Hepatic stellate cell (primary cell): ENCODE results near the gene CLEC4C.
"Not testable (repeated sequence)": the region's sequence is repeated elsewhere in the genome, so short reads cannot be mapped to it uniquely, and the experiment has no call there.

ENCODE experiments used
- DNase-seq: peaks from one replicate; pipeline ENCODE4 v3.0.0; 2011; ENCODE audit warnings: low spot score

CLEC4C gene, protein sequence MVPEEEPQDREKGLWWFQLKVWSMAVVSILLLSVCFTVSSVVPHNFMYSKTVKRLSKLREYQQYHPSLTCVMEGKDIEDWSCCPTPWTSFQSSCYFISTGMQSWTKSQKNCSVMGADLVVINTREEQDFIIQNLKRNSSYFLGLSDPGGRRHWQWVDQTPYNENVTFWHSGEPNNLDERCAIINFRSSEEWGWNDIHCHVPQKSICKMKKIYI

DNA sequence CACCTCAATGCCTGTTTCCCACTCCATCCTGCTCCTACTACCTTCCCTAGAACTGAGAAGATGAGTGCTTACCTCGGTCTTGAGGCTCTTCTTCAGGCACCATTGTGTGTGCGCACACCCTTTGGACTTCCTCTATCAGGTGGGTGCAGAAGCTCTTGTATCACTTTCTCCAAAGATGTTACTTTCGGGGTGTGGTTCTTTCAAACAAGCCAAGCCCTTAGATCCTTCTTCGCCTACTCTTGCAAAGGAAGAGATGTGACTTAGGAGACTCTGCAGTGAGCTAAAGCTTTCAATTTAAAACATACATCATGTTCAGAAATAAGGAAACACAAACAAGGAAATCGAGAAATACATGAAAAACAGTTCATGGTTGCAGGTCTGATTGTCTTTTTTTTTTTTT lies at the start of gene CLEC4C:
CLEC4C (minus strand) TSS at position 130 of the 400 bp plus-strand sequence; CDS start at position 103, 27 bp downstream.
- DNase-seq = no peak

DNA sequence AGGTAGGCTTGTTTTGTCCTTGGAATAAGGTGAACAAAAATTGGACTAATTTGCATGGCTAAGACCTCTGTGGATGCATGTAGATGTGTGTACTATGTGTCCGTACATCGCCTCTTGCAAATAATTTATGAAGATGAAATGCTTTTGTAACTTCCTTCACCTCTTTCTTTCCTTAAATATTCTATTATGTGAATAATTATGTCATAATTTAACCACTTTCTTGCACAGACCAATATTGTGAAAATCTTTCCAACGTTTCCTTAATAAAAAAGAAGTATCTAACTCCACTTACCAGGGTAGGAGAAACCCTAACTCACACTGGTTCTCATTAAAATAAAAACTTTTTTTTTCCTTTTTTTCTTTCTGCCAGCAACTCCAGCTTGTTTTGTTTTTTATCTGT lies 46.0 kb upstream of the CLEC4C start:
- DNase-seq = no peak

DNA sequence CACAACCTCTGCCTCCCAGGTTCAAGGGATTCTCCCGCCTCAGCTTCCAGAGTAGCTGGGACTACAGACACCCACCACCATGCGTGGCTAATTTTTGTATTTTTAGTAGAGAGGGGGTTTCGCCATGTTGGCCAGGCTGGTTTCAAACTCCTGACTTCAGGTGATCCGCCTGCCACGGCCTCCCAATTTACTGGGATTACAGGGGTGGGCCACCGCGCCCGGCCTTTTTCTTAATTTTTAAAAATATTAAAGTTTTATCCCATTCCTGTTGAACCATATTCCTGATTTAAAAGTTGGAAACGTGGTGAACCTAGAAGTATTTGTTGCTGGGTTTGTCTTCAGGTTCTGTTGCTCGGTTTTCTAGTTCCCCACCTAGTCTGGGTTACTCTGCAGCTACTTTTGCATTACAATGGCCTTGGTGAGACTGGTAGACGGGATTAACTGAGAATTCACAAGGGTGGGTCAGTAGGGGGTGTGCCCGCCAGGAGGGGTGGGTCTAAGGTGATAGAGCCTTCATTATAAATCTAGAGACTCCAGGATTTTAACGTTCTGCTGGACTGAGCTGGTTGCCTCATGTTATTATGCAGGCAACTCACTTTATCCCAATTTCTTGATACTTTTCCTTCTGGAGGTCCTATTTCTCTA lies 41.8 kb upstream of the CLEC4C start, which contains the start of gene NANOG:
NANOG (plus strand) TSS at position 519 of the 645 bp plus-strand sequence. CDS start 213 bp downstream, outside the sequence.
- DNase-seq = not testable (repeated sequence)

DNA sequence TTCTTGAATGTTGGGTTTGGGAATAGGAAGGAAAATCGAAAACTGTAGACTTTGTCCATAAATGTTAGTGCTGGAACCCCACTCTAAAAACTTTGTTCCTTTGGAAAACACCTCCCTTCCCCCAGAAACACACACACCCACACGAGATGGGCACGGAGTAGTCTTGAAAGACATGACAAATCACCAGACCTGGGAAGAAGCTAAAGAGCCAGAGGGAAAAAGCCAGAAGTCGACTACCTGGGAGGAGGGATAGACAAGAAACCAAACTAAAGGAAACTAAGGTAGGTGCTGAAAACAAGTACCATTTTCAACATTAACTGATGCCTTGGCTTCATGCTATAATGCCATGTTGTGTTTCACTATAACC lies 41.1 kb upstream of the CLEC4C start:
- DNase-seq = no peak

DNA sequence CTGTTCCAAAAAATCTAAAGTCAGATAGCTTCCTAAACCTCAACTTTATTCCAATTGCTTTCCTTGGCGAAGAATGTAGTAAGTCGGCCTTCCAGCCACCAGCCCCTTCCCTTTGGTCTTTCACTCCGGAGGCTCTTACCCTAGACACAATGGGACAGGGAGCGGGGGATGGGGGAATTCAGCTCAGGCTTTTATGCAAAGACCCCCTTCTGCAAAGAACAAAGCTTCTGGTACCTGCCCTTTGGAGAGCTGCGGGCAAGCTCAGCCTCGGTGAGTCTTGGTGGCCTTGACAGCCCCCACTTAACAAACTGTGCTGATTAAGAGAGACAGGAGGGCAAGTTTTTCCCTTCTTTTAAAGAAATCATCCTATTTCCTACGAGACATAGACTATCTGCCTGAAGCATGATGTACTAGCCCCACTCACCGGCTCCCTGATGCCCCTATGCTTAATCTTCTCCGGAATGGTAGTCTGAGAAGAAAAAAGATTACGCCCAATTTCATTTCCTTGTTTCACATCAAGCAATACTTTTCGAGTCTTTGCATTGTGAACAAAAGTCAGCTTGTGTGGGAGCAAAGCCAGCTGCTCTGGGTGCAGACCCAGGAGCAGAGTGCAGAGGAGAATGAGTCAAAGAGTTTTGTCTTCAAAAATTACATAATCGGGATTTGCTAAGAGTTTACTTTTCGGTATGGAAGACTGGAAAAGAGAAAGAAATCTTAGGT lies 40.6 kb upstream of the CLEC4C start:
- DNase-seq = no peak

DNA sequence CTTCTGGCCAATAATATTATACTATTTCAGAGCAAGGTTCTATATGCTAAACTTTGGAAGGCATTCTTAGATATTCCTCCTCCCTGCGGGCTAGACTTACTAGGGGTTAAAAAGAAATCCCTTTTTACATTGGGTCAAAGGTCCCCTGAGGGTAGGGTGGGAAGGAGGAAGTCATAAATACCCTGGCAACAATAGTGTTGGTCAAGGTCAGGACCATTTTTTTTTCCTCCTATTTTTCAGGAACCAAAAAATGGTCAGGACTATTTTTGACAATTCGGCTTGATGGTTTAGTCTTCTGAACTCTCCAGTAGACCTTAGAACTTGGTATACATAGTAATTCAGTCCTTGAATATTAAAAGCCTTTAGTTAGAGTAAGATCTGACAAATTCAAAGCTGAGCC lies 37.5 kb upstream of the CLEC4C start:
- no peak for DNase-seq

DNA sequence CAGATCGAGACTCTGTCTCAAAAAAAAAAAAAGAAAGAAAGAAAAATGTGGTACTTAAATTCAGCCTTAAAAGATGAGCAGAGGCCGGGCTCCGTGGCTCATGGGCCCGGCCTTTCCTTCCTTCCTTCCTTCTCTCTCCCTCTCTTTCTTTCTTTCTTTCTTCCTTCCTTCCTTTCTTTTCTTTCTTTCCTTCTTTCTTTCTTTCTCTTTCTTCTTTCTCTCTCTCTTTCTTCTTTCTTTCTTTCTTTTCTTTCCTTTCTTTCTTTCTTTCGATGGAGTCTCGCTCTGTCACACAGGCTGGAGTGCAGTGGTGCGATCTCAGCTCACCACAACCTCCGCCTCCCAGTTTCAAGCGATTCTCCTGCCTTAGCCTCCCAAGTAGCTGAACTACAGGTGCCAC lies 36.3 kb upstream of the CLEC4C start:
- not testable (repeated sequence) for DNase-seq

DNA sequence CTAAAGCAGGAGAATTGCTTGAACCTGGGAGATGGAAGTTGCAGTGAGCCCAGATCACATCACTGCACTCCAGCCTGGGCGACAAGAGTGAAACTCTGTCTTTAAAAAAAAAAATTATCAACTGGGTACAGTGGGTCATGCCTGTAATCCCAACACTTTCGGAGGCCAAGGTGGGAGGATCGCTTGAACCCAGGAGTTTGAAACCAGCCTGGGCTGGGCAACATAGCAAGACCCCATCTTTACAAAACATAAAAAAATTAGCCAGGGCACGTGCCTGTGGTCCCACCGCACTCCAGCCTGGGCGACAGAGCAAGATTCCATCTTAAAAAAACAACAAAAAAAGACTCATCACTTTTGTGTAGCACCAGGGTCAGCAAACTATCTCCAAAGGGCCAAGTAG lies 34.9 kb upstream of the CLEC4C start:
- no peak for DNase-seq

DNA sequence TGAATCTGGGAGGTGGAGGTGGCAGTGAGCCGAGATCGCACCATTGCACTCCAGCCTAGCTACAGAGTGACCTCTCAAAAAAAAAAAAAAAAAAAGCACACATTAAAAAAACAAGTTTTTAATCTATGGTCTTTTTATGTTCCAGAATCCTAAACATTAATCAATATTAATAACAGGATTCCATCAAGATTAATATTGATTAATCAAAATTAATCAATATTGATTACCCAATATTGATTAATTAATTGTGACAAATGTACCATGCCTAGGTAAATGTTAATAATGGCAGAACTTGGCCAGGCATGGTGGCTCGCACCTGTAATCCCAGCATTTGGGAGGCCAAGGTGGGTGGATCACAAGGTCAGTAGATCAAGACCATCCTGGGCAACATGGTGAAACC lies 34.1 kb upstream of the CLEC4C start:
- DNase-seq = no peak

DNA sequence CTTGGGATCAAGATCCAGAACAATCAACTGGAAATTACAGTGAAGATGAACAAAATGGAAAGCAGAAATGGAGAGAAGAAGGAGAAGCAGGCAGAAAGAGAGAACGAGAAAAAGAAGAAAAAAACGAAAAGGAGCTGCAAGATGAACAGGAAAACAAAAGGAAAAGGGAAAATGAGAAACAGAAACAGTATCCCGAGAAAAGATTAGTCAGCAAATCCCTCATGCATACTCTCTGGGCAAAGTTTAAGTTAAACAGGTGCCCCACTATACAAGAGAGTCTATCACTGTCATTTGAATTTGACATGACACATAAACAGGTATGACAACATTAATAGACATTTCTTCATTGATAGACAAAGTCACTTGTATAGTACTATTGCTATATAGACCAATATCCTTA lies 22.8 kb upstream of the CLEC4C start:
- no peak for DNase-seq

DNA sequence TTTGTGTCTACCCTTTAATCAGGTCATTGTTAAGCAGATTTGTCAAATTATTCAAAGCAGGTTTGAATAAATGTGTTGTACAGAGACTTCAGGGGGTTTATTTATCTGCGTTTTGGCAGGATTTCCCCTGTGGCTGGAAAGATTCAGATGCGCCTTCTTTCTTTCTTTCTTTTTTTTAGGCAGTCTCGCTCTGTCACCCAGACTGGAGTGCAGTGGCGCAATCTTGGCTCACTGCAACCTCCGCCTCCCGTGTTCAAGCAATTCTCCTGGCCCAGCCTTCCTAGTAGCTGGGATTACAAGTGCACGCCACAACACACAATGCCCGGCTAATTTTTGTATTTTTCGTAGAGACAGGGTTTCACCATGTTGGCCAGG lies 11.6 kb upstream of the CLEC4C start:
- DNase-seq = no peak

DNA sequence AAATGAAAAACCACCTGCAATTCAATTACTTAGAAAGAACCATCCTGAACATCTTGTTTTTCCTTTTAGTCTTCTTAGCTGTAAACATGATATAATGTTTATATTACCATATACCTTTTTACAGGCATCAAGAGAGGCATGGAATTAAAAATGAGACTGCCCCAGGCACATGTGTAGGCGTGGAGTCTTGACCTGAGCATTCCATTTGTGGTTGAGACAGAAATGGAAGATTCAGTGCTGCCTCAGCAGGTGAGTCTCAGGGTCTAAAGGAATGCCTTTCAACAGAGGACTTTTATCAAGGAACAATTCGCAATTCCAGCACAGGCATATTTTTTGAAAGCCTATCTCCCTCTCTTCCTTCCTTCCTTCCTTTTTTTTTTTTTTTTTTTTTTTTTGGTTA lies 9.8 kb upstream of the CLEC4C start:
- DNase-seq = no peak

DNA sequence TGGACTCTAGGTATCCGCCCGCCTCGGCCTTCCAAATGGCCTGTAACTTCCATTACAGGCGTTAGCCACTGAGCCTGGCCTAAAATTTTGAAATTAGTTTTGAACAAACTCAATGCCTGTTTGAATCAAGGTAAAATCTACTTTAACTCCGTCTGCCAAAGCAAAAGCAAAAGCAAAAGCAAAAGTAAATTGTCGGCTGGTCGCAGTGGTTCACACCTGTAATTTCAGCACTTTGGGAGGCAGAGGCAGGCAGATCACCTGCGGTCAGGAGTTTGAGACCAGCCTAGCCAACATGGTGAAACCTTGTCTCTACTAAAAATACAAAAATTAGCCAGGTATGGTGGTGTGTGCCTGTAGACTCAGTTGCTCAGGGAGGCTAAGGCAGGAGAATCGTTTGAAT lies 8.5 kb upstream of the CLEC4C start:
- not testable (repeated sequence) for DNase-seq

DNA sequence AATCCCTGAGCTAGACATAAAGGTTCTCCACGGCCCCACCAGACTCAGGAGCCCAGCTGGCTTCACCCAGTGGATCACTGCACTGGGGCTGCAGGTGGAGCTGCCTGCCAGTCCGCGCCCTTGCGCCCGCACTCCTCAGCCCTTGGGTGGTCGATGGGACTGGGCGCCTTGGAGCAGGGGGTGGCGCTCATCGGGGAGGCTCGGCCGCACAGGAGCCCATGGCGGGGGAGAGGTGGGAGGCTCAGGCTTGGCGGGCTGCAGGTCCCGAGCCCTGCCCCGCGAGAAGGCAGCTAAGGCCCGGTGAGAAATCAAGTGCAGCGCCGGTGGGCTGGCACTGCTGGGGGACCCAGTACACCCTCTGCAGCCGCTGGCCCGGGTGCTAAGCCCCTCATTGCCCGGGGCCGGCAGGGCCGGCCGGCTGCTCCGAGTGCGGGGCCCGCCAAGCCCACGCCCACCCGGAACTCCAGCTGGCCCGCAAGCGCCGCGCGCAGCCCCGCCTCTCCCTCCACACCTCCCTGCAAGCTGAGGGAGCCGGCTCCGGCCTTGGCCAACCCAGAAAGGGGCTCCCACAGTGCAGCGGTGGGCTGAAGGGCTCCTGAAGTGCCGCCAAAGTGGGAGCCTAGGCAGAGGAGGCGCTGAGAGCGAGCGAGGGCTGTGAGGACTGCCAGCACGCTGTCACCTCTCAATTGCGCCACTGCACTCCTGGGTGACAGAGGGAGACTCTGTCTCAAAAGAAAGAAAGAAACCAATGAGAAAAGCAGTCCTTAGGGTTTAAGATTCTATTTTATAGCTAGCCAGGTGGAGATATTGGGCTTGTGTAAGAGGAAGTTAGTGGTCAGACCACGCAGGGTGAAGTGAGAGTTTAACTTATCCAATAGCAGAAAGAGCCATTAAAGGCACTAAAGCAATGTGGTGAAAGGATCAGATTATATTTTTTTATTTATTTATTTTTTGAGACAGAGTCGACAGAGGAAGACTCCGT lies 5.1 kb upstream of the CLEC4C start:
- DNase-seq = not testable (repeated sequence)

DNA sequence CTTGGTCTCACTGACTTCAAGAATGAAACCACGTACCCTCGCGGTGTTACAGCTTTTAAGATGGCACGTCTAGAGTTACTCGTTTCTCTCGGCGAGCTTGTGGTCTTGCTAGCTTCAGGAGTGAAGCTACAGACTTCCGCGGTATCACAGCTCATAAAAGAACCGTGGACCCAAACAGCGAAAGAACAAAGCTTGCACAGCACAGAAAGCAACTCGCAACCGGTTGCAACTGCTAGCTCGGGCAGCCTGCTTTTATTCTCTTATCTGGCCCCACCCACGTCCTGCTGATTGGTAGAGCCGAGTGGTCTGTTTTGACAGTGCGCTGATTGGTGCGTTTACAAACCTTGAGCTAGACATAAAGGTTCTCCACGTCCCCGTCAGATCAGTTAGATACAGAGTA lies 4.2 kb upstream of the CLEC4C start:
- DNase-seq = no peak

DNA sequence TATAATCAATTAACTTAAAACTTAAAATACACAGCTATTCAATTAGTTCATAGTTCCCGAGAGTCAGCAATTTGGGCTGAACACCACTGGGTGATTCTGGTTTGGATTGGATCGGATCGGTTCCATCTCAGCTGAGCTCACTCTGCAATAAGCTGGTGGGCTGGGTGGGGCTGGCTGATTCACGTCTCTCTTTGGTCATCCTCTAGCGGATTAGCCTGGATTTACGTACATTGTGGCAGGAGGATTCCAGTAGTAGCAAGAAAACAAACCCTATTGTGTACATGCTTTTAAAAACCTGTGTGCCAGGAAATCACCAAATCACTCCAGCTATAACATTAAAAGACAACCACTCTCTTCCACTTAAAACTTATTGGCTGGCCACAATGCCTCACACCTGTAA lies 3.2 kb upstream of the CLEC4C start:
- no peak for DNase-seq

DNA sequence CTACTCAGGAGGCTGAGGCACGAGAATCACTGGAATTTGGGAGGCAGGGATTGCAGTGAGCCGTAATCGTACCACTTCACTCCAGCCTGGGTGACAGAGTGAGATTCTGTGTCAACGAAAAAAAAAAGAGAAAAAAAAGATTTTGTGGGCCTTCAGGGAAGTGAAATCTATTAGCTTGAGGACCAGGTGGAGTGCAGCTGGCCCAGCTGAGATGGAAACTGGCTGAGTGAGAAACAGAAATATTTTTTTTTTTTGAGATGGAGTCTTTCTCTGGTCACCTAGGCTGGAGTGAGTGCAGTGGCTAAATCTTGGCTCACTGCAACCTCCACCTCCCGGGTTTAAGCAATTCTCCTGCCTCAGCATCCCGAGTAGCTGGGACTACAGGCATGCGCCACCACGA lies 2.3 kb upstream of the CLEC4C start:
- DNase-seq = no peak

DNA sequence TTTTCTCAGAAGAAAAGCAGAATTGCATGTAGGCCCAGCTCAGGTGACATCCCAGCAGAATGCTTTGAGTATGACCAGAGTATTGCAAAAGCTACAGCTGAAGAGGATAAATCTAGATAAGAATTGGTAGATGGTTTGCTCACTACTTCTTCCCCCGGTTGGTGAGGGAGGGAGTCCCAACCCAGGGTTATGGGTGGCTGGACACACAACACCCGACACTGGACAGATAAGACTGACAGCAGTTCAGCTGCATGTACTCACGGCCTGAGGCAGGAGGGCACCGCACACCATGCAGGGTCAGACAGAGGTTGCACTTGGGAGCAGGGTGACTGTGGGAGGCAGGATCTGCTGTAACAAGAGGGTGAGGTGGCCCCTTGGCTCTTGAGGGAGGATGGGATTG lies 1.7 kb upstream of the CLEC4C start:
- no peak for DNase-seq

DNA sequence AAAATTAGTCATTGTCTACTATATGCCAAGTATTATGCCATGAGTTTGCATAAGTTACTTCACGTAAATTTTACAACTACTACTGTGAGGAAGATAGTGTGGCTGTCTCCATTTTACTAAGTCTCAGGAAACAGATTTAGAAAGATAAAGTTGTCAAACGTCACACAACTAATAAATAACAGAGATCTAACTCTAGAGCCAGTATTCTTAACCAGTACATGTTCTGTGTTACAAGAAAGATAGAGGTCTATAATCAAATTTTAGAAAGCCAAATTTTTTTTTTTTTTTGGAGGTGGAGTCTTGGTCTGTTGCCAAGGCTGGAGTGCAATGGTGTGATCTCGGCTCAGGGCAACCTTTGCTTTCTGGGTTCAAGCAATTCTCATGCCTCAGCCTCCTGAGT lies 14.2 kb downstream of the CLEC4C start:
- no peak for DNase-seq

DNA sequence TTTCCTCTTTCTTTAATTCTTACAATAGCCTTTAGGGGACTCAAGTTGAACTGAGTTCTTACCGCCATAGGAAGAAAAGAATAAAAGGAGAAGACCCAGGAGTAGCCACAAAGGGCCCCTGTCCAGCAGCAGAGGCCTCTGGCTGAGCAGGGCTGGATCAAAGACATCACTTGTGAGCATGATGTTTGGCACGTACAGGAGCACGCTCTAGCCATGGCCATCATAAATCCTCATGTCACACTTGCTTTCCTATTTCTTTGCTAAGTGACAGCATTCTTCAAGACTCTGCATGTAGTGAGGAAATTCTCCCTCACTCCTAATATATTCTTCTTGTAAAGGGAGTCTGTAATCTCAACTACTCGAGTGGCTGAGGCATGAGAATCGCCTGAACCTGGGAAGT lies 15.7 kb downstream of the CLEC4C start:
- no peak for DNase-seq

DNA sequence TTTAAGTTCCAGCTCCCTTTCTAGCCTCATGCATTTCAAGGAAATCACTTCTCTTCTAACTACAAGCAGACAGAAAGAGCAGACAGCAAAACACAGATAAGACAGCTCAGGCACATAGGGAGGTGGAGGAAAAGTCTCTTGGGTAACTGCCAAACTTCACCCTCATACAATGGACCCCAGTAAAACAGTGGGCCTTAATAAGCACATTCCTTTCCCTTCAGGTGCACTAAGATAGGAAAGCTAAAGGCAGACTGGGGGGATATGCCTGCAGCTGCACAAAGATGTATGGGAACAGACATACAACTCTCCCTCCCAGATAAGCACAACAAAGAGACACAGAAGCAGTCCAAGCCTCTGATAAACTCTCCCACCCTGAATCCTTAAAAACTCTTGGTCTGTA lies 16.2 kb downstream of the CLEC4C start:
- not testable (repeated sequence) for DNase-seq

DNA sequence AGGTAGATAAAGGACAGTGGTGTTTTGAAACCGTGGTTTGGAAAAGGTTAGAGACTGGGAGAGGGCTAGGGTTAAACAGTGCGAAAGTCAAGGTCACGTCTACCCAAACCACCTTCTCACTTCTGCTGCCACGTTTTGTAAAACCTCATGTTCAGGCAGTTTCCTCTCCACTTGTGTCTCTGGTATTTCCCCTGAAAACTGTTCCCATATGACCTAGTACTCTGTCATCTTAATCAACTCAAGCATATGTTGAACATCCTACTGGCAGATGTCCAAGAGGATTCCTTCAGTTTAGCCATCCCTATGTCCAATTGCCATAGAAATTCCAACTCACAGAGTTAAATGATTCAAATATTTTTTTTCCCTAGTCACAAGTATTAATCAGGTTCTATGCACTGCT lies 17.4 kb downstream of the CLEC4C start:
- DNase-seq = no peak
